ENCODE data around the gene TBC1D22A.

TBC1D22A gene

DNA sequence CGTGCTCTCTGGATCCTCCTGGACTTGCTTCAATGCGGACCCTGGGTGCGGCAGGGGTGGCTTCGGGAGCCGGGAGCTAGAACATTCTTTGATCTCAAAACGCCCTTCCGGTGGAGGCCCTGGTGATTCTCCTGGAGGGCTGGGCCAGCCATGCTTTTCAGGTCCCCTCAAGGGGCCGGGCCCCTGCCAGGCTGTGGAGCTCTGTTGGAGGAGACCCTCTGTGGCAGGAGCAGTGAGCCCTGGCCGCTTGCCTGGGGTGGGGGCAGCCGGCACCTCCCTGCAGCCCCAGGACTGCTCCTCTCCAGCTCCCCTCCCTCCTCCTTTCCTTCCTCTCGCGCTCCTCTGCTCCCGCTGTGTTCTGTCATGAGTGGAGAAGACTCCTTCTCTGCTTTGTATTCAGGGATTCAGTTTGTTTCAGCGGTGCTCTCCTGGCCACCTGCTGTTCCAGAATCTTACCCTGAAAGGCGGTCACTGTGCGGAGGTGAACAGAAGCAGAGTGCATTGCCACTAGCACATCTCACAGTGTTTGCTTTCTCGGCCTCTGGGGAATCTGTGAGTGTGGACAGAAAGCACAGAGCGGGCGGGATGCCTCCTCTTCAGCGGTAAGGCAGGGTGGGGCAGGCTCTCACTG is 289.1 kb downstream of the TBC1D22A start:
- no peak for DNase-seq (ENCODE audit: extremely low read depth in 1 of 2, low read depth in 1 of 2)

DNA sequence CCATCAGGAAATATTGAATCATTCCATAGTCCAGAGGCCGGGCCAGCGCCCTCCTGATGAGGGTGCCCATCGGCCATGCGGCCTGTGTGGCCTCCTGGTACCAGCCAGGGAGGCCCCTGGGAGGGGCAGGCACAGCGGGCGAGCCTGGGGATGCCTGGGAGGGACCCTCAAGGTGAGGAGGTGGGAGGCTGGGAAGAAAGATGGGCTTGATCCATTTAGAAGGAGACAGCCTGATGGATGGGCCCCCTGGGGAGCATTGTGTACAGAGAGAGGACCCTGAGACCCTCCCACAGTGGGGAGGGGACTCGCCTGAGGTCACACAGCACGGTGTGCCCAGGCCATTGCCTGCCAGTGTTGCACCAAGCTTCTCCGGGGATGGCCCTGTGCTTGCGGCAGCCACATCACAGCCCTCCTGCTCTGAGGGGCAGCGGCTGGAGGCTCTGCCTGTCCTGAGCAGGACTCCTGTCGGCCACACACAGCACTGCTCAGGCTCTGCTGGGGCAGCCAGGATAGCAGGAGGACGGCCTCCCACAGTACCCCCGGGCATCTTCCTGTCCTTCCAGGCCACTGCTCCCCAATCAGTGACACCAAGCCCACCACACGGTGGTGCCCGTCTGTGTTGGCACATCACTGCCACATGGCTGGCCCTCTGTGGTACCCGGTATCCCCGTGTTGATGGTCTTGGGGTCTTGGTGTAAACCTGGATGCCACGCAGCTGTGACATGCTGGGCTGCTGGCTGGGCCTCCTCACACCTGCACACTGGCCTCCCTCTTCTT is 290.0 kb downstream of the TBC1D22A start:
- no peak for DNase-seq (ENCODE audit: extremely low read depth in 1 of 2, low read depth in 1 of 2)

DNA sequence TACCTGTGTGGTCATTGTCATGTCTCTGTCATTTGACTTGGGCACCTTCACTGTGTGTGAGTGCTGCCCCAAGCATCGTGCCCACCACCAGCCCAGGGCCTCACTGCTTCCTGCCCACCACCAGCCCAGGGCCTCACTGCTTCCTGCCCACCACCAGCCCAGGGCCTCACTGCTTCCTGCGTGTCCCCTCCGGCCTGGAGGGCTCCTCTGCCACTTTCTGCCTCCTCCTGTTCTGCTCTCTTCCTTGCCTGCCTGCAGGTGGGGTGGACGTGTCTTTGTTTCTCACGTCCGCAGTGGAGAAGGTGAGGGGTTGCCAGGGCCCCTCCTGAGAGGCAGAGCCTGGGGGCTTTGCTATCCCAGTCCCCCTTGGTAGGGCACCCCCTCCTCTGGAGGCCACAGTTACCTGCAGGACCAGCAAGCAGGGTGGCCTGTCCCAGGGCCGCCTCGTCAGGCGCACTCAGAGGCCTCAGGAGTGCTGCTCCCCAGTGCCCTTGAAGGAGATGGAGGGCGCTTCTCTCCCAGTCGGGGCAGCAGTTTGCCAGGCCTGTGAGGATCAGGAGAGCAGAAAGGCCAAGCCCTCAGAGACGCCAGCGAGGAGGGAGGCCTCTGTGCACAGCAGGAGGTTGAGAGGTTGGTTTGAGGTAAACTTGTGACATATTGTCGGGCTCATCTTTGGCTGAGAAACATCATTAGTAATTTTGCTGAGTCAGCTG is 290.7 kb downstream of the TBC1D22A start:
- DNase-seq (ENCODE audit: extremely low read depth in 1 of 2, low read depth in 1 of 2): no peak

DNA sequence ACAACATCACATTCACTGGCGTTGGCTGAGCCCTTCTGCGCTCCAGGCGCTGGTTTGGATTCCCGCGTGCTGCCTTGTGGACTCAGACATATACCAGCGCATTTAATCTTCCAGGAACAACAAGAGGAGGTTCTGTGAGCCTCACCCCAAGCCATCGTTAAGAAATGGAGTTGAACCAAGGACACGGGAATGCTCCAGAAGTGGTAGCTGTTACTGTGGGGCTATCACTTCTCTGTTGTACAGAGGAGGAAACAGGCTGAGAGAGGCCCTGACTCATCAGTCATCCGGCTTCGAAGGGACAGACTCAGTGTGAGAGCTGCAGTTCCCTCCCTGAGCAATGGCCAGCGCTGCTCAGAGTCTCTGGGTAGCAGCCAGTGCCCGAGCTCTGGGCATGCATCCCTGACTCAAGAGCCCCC is 291.3 kb downstream of the TBC1D22A start:
- DNase-seq (ENCODE audit: extremely low read depth in 1 of 2, low read depth in 1 of 2): no peak

DNA sequence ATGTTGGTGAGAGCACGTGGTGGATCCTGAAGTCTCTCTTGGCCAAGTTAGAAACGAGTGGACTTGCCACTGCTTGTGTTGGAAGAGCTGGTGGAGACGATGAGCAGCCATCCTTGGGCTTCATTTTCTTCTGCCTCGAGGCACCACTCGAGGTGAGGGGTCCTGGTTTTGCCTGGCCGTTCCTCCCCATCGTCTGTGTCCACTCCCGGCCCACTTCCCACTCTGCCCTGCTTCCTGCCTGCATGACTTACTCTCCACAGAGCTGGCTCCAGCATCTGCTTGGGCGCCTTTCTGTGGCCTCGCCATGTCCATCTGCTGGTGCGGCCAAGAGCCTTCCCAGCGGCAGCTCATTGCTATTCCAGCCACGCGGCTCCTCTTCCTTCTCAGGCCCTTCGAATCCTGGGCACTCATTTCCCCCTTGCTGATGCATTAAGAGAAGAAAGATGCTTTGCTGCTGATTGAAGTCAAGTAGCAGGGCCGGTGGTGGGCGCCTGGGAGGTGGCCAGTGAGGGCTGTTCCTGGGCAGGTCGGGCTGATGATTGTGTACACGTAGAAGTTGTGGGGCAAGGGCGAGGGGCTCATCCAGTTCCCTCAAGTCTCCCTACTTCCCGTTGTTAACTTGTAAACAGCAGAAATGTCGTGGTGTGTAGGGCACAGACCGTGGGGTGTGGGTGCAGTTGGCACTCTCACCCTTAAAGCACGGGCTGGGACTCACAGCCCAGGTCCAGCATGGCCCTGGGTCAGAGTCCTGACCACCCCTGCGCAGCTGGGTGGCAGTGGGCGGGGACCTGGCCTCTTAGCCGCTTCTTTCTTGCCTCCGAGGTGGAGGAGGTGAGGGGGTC is 292.0 kb downstream of the TBC1D22A start:
- DNase-seq (ENCODE audit: extremely low read depth in 1 of 2, low read depth in 1 of 2): no peak

DNA sequence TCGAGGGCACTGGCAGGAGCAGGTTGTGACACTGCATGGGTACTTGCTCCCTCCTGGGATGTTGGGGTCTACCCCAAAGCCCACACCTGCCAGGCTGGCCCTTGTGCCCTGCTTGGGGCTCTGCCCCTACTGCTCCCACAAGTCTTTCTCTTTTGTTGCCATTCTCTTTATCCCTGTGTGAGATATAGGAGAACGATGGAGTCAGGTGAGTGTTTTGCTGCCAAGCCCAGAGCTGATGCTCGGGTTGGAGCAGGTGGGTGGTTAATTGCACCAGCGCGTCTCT is 292.6 kb downstream of the TBC1D22A start:
- DNase-seq (ENCODE audit: extremely low read depth in 1 of 2, low read depth in 1 of 2): no peak

DNA sequence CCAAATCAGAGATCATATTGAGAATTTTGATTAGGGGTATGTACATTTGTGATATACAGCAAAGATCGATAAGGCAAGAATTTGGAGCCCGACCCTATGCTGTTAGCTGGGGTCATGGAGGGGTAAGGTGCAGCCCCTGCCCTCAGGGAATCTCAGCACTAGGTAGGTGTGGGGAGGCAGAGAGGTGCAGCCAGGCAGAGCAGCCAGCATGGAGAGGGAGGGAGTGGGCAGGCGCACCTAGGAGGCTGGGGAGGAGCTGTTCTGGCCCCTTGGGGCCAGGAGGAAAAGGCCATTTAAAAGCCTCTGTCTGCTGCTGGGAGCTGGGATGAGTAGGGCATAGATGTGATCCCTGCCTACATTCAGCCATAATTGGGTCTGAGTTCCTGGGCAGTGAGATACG is 293.0 kb downstream of the TBC1D22A start:
- DNase-seq (ENCODE audit: extremely low read depth in 1 of 2, low read depth in 1 of 2): no peak

DNA sequence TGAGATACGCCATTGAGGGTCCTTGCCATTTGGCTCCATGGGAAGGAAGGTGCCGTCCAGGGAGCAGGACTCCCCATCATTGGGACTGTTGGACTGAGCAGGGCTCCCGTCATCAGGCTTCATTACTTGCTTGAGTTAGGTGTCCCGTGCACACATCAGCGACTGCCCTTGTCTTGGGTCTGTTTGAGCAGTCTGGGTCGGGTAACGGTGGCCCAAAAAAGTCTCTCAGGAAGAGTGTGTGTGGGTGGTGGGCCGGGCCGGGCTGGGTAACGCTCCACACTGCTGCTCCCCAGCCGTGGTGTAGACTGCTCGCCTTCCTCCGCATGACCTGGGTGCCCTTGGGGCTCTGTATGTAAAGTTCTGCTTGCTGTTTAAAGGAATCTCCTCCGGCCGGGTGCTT is 293.5 kb downstream of the TBC1D22A start:
- no peak for DNase-seq (ENCODE audit: extremely low read depth in 1 of 2, low read depth in 1 of 2)

DNA sequence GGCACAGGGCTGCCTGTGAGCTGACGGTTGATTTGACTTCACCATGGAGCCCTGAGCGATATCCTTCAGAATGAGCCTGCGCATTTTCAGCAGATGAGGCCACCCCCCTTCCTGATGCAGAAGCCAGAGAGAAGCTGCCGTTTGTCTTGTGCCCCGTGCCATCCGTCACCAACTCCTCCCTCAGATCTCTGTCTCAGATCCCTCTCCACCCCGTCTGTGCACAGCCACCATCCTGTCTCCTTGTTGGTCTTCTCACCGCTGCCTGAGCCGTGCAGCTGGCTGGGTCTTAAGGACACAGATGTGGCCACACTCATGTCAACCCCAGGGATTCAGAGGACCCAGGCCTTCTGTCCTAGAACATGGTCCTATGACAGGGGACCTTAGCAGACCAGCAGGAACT is 293.9 kb downstream of the TBC1D22A start:
- DNase-seq (ENCODE audit: extremely low read depth in 1 of 2, low read depth in 1 of 2): no peak

DNA sequence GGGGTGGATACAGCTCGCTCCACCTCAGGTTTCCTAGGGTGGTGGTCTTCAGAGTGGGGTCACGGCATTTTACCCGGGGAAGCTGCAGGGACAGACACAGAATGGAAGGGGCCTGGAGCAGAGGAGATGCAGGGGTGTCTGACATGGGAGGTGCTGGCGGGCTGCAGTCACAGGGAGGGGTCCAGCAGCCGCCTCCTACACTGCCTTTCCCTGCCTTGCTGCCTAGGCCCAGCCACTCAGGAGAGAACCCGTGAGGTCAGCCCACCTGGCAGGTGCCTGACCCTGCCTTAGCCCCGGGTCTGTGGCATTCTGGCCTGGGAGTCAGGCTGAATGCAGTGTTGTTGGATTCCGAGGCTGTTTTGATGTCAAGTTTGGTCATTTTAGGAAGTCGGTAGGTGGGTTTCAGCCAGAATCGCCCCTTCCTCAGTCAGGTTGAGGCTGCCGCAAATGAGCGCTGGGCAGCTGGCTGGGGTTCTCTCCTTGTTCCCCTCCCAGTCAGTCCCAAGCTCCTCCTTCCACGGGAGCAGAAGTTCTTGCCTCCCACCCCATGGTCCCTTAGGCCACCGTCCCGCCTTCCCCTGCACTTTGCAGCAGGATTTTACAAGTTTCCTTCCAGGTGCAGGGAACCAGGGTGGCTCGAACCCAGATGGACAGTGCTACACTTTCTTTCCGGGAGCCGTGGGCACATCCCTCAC is 294.5 kb downstream of the TBC1D22A start:
- DNase-seq (ENCODE audit: extremely low read depth in 1 of 2, low read depth in 1 of 2): no peak

DNA sequence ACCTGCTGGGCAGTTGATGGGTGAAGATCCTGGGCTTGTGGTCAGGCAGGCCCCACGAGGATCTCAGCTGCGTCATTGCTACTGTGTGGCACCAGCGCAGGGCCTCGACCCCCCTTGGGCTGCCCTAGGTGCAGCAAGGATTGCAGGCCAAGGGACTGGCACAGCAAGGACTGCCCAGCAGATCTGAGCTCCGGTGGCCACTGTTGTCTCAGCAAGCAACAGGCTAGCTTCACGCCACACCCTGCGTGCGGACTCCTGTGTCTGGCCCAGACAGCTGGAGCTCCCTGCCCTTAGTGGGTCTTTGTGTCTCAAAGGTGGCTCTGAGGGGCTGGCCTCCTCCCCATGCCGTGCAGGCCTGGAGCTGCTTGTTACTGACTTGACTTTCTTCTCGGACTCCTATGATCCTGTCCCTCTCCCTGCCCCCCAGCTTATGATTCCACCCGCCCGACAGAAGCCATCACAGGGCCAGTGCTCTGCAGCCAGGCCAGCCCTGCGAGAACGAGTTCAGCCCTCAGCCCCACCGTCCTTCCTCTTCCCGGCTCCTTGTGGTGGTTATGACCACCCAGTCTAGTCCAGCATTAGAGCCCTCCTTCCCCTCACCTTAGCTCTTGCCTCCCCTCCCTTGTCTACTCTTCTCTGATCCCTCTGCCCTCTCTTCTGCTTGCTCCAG is 295.6 kb downstream of the TBC1D22A start:
- DNase-seq (ENCODE audit: extremely low read depth in 1 of 2, low read depth in 1 of 2): no peak

DNA sequence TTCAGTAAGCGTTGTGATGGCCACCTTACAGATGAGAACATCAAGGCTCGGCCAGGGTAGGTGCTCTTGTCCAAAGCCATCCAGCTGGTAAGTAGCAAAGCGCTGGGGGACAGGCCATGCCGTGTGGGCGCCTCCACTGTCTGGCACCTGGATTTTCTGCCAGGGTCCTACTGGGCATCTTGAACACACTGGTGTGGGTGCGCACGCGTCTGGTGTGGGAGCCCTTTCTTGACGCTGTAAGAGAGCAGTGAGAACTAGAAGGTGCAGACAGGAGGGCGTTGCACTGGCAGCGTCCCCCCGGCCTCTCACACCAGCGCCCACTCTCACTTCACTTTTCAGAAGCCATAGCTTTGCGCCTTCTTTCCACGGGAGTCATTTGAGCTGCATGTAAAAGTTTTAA is 296.6 kb downstream of the TBC1D22A start:
- DNase-seq (ENCODE audit: extremely low read depth in 1 of 2, low read depth in 1 of 2): no peak

DNA sequence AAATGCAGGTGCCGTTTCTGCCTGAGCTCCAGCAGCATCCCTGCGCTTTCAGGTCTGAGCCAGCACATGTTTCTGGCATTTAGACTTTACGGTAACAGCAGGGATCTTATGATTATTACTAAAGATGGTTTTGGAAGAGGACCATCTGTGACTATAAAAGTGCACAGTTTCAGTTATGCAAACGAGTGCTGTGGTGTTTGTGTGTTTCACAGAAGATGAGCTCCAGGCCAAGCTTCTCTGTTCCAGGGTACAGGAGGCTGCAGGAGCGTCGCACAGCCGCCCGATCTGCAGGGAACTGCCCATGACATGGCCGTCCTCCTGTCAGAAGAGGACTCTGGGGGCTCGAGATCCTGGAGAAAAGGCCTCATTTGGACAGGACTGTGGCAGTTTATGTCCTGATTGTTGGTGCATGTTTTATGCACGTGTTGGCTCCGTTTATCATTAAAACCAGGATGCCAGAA is 297.3 kb downstream of the TBC1D22A start:
- no peak for DNase-seq (ENCODE audit: extremely low read depth in 1 of 2, low read depth in 1 of 2)

DNA sequence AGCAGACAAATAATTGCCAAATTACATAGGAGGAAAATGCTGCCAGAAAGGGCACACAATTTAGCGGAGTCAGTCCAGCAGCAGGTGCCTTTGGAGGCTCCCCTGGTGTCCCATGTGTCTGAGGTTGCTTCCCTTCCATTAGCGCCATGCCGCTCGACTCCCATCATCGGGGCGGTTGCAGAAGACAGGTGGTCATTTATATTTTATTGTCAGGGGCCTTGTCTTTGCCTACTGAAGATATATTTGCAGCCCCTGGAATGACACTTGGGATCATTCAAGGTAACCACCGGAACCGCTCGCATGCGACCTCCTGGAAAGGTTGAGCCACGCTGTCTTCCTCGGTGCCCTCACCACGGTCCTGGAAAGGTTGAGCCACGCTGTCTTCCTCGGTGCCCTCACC is 298.3 kb downstream of the TBC1D22A start:
- no peak for DNase-seq (ENCODE audit: extremely low read depth in 1 of 2, low read depth in 1 of 2)

DNA sequence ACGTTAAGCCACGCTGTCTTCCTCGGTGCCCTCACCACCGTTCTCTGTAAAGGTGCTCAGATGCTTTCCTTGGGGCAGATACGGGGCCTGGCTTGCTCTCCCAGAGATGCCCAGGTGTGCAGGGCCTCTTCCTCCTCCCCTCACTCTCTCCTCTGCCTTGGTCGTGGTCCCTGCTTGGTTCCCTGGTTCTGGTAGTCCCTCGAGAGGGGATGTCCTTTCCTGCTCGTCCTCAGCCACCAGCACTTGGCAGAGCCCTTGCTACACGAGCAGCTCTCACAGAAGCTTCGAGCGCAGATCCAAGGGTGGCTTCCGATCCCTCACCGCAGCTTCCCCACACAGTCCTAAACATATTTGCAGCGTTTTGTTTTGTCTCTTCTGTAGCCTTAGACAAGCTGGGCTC is 298.8 kb downstream of the TBC1D22A start:
- DNase-seq (ENCODE audit: extremely low read depth in 1 of 2, low read depth in 1 of 2): no peak

DNA sequence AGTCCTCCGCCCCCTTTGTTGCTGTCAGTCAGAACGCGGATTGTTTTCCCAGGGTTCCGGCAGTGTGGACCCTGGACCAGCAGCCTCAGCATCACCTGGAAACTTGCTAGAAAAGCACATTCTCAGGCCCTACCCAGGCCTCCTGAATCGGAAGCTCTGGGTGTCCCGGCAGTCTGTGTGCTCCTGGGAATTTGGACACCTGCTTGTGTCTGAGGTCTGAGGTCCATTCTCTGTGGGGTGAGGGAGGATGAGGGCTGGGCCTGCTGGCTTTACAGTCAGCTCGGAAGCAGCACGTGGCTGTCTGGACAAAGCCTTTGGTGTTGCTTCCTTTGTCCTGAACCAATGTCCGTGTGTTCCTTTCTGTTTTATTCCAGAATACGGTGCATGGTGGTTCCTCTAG is 299.7 kb downstream of the TBC1D22A start:
- no peak for DNase-seq (ENCODE audit: extremely low read depth in 1 of 2, low read depth in 1 of 2)

DNA sequence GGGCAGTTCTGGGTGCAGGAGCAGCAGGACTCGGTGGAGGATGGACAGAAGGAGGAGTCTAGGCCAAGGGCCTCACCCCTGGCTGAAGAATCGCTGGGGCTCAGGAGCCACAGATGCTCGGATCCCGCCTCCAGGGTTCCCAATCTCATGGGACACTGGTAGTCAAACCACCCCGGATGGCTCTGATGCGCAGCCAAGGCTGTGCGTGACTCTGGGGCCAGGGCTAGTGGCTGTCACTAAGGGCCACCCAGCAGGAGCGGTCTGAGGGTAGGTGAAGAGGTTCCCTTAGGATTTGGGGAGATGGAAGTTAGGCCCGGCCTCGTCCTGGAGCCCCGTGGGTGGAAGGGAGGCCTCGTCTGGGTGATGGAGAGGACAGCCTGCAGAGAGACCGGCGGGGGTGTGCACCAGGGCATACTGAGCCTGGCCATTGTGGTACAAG is 300.6 kb downstream of the TBC1D22A start:
- DNase-seq (ENCODE audit: extremely low read depth in 1 of 2, low read depth in 1 of 2): no peak

DNA sequence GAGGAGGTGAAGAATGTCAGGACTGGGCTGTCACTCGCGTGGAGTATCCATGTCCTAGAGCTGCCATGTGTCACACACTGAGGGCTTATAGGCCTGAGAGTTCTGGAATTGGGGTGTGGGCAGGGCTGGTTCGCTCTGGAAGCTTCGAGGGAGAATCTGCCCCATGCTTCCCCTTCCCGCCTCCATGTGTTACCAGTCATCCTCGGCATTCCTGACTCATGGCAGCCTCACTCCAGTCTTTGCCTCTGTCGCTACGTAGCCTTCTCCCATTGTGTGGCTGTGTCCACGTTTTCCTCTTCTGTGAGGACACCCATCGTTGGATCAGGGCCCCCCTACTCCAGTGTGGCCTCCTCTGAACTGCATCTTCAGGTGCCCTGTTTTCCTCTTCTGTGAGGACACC is 301.2 kb downstream of the TBC1D22A start:
- DNase-seq (ENCODE audit: extremely low read depth in 1 of 2, low read depth in 1 of 2): no peak

DNA sequence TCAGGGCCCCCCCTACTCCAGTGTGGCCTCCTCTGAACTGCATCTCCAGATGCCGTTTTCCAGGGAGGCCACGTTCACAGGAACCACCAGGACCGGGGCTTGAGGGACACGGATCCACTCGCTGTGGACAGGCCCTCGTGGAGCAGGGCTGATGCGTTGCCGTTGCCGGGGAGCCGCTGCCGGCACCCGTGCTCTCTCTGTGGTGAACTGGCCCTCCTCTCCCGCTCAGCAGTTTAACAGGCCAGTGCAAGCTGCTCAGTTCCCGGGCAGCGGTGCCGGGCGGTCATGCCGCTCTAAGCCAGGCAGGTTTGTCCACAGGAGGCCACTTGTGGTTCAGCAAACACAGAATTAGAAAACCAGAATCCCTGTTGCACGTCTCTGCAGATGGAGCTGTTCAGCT is 301.6 kb downstream of the TBC1D22A start:
- no peak for DNase-seq (ENCODE audit: extremely low read depth in 1 of 2, low read depth in 1 of 2)

DNA sequence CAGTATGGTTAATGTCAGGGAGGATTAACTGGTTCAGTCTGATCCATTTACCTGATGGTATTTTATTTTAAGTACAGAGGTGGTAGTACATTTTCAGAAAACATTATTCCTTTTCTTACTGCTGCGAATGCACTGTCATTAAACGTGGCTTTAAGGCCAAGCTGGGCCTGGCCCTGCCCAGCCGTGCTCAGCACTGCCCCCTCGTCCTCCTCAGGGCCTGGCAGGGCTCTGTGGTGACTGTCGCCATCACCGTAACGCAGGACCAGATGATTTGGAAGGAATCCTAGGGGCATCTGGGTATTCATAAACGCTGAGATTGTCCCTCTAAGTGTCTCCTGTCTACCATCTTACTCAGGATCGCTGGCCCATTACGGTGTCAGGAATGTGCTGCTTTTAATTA is 302.0 kb downstream of the TBC1D22A start:
- no peak for DNase-seq (ENCODE audit: extremely low read depth in 1 of 2, low read depth in 1 of 2)
